Loucy (cell line): ENCODE data around the gene CCDC158.

Source experiments
- H2AFZ ChIP-seq: fragments of 200-600 bp; sonication (generic); 2 replicates; pipeline ENCODE4 v1.6.0; 2016; ENCODE audit warnings: antibody characterized with exemption, mild to moderate bottlenecking, low read length, moderate library complexity
- H3F3A ChIP-seq: fragments of 200-600 bp; 2 replicates; pipeline ENCODE4 v1.6.0; 2016; ENCODE audit warnings: antibody characterized with exemption, low read depth, mild to moderate bottlenecking
- H3K27me3 ChIP-seq: fragments of 200-600 bp; sonication (generic); 2 replicates; pipeline ENCODE4 v1.6.1; 2014; ENCODE audit warnings: low read length, mild to moderate bottlenecking; ENCODE audit not compliant: insufficient read depth, poor library complexity, severe bottlenecking
- H3K36me3 ChIP-seq: fragments of 200-600 bp; sonication (generic); 2 replicates; pipeline ENCODE4 v1.6.1; 2016; ENCODE audit warnings: low read length; ENCODE audit not compliant: insufficient read depth
- H3K4me1 ChIP-seq: fragments of 200-600 bp; sonication (generic); 2 replicates; pipeline ENCODE4 v1.5.1; 2014; ENCODE audit warnings: low read length, mild to moderate bottlenecking; ENCODE audit not compliant: insufficient read depth, poor library complexity, severe bottlenecking
- H3K4me2 ChIP-seq: fragments of 200-600 bp; sonication (generic); 2 replicates; pipeline ENCODE4 v1.6.0; 2014; ENCODE audit warnings: antibody characterized with exemption, low read length, low read depth, mild to moderate bottlenecking; ENCODE audit not compliant: poor library complexity, severe bottlenecking
- H3K4me3 ChIP-seq: fragments of 200-600 bp; sonication (generic); 2 replicates; pipeline ENCODE4 v1.5.1; 2014; ENCODE audit warnings: low read length, mild to moderate bottlenecking, mixed read lengths; ENCODE audit not compliant: poor library complexity, severe bottlenecking
- H3K79me2 ChIP-seq: fragments of 200-600 bp; sonication (generic); 2 replicates; pipeline ENCODE4 v1.6.1; 2014; ENCODE audit warnings: low read length; ENCODE audit not compliant: insufficient read depth
- H3K9ac ChIP-seq: fragments of 200-600 bp; sonication (generic); 2 replicates; pipeline ENCODE4 v1.6.0; 2014; ENCODE audit warnings: mild to moderate bottlenecking, low read depth, low read length, moderate library complexity; ENCODE audit not compliant: poor library complexity, severe bottlenecking
- H3K9me2 ChIP-seq: fragments of 200-600 bp; sonication (generic); replicated peaks from 2 replicates; pipeline ENCODE4 v1.6.1; 2016; ENCODE audit warnings: low read depth, low read length, mixed read lengths
- H3K9me3 ChIP-seq: fragments of 200-600 bp; sonication (generic); 2 replicates; pipeline ENCODE4 v1.6.1; 2014; ENCODE audit warnings: mild to moderate bottlenecking, antibody characterized with exemption, low read length, low read depth; ENCODE audit not compliant: insufficient read depth
- H4K20me1 ChIP-seq: fragments of 200-600 bp; sonication (generic); 2 replicates; pipeline ENCODE4 v1.6.0; 2014; ENCODE audit warnings: antibody characterized with exemption, low read length, mild to moderate bottlenecking; ENCODE audit not compliant: insufficient read depth, poor library complexity, severe bottlenecking
- EZH2phosphoT487 ChIP-seq: fragments of 200-600 bp; IDR thresholded peaks from 2 replicates; pipeline ENCODE4 v1.6.1; 2018; ENCODE audit warnings: antibody characterized with exemption, mild to moderate bottlenecking, moderate library complexity, borderline replicate concordance
- TF ChIP-seq, protein P1 (sequence below): fragments of 200-600 bp; sonication (generic); conservative IDR thresholded peaks from 2 replicates; pipeline ENCODE4 v1.5.1; 2014; ENCODE audit warnings: mild to moderate bottlenecking, antibody characterized with exemption, low read length

The CCDC158 gene

DNA sequence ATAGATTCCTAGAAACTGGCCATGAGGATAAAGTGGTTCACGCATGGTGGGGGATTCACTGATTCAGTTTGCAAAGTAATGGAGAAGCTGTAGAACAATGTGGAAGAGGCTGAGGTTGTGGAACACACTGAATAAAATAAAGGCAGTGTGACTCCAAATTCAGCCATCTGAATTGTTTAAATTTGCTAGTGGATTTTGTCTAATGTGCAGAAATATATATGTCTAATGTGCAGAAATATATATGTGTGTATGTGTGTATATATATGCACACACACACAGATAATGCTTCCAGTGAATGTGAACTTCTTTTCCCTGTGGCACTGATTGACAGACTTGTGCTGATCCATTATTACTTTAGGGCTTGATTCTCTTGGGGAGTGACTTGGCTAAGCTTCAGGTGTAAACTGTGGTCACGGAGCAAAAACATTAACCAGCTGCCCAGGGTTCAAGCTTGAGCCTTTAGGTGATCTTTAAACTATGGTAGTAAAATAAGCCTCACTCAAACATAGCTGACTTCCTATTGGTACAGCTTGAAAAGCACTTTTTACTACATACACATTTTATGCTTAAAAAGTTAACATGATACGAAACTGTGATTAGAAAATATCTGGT is 110.9 kb downstream of the CCDC158 start:
- H4K20me1 ChIP-seq: peaks cover 7% of the 10 kb centered on the region
- peaks cover 38% of the 10 kb centered on the region for H3K4me1 ChIP-seq
- H3K9me2 ChIP-seq: no peaks in the 10 kb centered on the region
- H3K4me2 ChIP-seq: no peak overlapping the region
- no peak for TF ChIP-seq EZH2phosphoT487
- TF ChIP-seq, protein P1, sequence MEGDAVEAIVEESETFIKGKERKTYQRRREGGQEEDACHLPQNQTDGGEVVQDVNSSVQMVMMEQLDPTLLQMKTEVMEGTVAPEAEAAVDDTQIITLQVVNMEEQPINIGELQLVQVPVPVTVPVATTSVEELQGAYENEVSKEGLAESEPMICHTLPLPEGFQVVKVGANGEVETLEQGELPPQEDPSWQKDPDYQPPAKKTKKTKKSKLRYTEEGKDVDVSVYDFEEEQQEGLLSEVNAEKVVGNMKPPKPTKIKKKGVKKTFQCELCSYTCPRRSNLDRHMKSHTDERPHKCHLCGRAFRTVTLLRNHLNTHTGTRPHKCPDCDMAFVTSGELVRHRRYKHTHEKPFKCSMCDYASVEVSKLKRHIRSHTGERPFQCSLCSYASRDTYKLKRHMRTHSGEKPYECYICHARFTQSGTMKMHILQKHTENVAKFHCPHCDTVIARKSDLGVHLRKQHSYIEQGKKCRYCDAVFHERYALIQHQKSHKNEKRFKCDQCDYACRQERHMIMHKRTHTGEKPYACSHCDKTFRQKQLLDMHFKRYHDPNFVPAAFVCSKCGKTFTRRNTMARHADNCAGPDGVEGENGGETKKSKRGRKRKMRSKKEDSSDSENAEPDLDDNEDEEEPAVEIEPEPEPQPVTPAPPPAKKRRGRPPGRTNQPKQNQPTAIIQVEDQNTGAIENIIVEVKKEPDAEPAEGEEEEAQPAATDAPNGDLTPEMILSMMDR: no peak
- peaks cover 41% of the 10 kb centered on the region for H3K79me2 ChIP-seq
- no peak overlapping the region for H3K4me3 ChIP-seq
- H2AFZ ChIP-seq: no peak overlapping the region
- no peaks in the 10 kb centered on the region for H3K9me3 ChIP-seq
- H3K36me3 ChIP-seq: no peaks in the 10 kb centered on the region
- no peaks in the 10 kb centered on the region for H3F3A ChIP-seq
- H3K9ac ChIP-seq: no peak overlapping the region
- no peaks in the 10 kb centered on the region for H3K27me3 ChIP-seq

DNA sequence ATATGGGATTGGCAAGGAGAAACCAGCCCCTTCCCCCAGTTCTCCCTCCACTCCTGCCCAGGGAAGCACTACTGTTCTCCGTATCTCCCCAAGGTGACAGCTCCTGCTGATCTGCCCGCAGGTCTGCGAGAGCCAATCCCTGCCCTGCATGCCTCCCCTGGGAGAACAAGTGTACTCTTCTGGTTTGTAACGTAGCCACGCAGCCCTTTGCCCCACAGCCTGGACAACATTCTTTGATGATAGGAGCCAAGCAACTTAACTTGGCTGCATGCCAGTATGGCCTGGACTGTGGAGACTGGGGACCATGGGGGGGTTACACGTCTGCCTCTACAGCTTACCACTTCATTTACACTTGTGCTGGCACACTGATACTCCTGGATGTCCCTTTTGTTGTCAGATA is 112.4 kb downstream of the CCDC158 start:
- Histone ChIP-seq H3K79me2 (peaks cover 52% of the 10 kb centered on the region), H3K36me3 (no peaks in the 10 kb centered on the region), H3K4me1 (peaks cover 53% of the 10 kb centered on the region), H3K27me3 (no peaks in the 10 kb centered on the region), H3K9me2 (no peaks in the 10 kb centered on the region), H3K9ac (no peak overlapping the region), H3F3A (no peaks in the 10 kb centered on the region), H3K9me3 (no peaks in the 10 kb centered on the region), H3K4me2 (peak overlapping the region; percentile 86), H3K4me3 (peak overlapping the region; percentile 97), H2AFZ (no peak overlapping the region), H4K20me1 (peaks cover 7% of the 10 kb centered on the region)
- TF ChIP-seq, protein P1: no peak
- TF ChIP-seq EZH2phosphoT487: no peak

DNA sequence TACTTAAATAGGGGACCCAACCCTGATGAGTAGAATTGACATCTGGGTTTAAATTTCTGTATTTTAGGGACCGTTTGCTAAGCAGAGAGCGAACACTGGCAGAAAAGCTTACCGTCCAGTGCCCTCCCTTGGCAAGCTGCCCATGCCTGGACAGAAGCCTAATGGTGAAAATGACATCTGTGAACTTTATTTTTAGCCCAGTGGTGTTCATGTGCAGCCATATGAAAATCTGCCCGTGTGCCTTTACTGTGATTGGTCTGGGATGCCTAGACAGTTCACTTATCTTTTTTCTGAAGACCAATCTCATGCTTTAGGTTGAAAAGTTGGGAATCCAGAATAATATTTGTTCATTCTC is 113.3 kb downstream of the CCDC158 start:
- H3K36me3 ChIP-seq: no peaks in the 10 kb centered on the region
- no peaks in the 10 kb centered on the region for H3F3A ChIP-seq
- no peak overlapping the region for H2AFZ ChIP-seq
- peaks cover 55% of the 10 kb centered on the region for H3K79me2 ChIP-seq
- no peak for TF ChIP-seq EZH2phosphoT487
- TF ChIP-seq, protein P1: no peak
- peak overlapping the region; percentile 90 for H3K9ac ChIP-seq
- peak overlapping the region; percentile 86 for H3K4me2 ChIP-seq
- peak overlapping the region; percentile 97 for H3K4me3 ChIP-seq
- no peaks in the 10 kb centered on the region for H3K9me2 ChIP-seq
- H4K20me1 ChIP-seq: peaks cover 7% of the 10 kb centered on the region
- H3K27me3 ChIP-seq: no peaks in the 10 kb centered on the region
- no peaks in the 10 kb centered on the region for H3K9me3 ChIP-seq
- peaks cover 60% of the 10 kb centered on the region for H3K4me1 ChIP-seq
